RWPE2 (cell line): Measurements from ENCODE around the gene HTR1A.

Source experiments
- ATAC-seq: fragments of 200-7000 bp; cut with Tn5 transposase; 3 replicates; pipeline ENCODE4 v1.9.1; 2021; ENCODE audit warnings: low read depth
- DNase-seq: peaks from one replicate; pipeline ENCODE4 v3.0.0-alpha.2; 2020; ENCODE audit warnings: low spot score
- H3K27ac ChIP-seq: fragments of 450-650 bp; 2 replicates; pipeline ENCODE4 v1.5.1; 2017; ENCODE audit warnings: mild to moderate bottlenecking; ENCODE audit not compliant: poor library complexity, severe bottlenecking
- H3K27me3 ChIP-seq: fragments of 250-450 bp; sonication (Bioruptor Pico); 2 replicates; pipeline ENCODE4 v1.5.1; 2021; ENCODE audit warnings: mild to moderate bottlenecking, moderate library complexity; ENCODE audit not compliant: insufficient read depth, poor library complexity, severe bottlenecking
- H3K36me3 ChIP-seq: fragments of 250-450 bp; sonication (Bioruptor Pico); 2 replicates; pipeline ENCODE4 v1.5.1; 2020; ENCODE audit warnings: low read depth, mild to moderate bottlenecking, moderate library complexity
- H3K4me1 ChIP-seq: fragments of 250-450 bp; sonication (Bioruptor Pico); 2 replicates; pipeline ENCODE4 v1.5.1; 2021; ENCODE audit warnings: mild to moderate bottlenecking, moderate library complexity; ENCODE audit not compliant: insufficient read depth, poor library complexity, severe bottlenecking
- H3K4me3 ChIP-seq: fragments of 250-450 bp; sonication (Bioruptor Pico); 2 replicates; pipeline ENCODE4 v1.5.1; 2021; ENCODE audit warnings: mild to moderate bottlenecking, moderate library complexity; ENCODE audit not compliant: severe bottlenecking
- H3K9me3 ChIP-seq: fragments of 250-450 bp; sonication (Bioruptor Pico); 2 replicates; pipeline ENCODE4 v1.5.1; 2021; ENCODE audit warnings: mild to moderate bottlenecking, moderate library complexity; ENCODE audit not compliant: severe bottlenecking
- CTCF ChIP-seq: fragments of 450-650 bp; IDR thresholded peaks from one replicate; pipeline ENCODE4 v1.5.1; 2017; ENCODE audit warnings: mild to moderate bottlenecking, moderate library complexity; ENCODE audit not compliant: poor library complexity, severe bottlenecking

The HTR1A gene

GRCh38 chr5:63931836-63932235, 30.4 kb downstream of the HTR1A start:
- TF ChIP-seq CTCF: no peak
- no peak for ATAC-seq
- no peaks in the 10 kb centered on the region for H3K4me1 ChIP-seq
- H3K4me3 ChIP-seq: no peak overlapping the region
- H3K9me3 ChIP-seq: no peaks in the 10 kb centered on the region
- H3K36me3 ChIP-seq: no peaks in the 10 kb centered on the region
- no peak for DNase-seq
- H3K27me3 ChIP-seq: no peaks in the 10 kb centered on the region
- no peak overlapping the region for H3K27ac ChIP-seq

DNA sequence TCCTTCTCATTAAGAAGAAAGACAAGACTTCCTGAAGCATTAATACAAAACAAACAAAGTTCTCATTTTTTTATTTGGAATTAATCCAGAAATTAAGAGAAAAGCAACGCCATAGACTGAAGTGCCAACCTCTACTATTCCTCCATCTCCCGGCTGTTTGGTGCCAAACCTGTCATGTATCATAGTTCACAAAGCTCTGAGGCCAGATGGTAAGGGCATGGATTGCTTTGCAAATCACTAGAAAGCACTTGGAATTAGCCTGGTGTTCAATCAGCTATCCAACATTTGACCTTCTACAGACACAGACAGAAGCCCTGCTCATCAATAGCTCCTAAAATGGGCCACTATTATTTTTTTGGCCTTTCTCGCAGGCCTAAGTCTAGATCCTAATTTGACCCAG, 33.8 kb downstream of the HTR1A start:
- Histone ChIP-seq H3K4me3 (no peak overlapping the region), H3K9me3 (no peaks in the 10 kb centered on the region), H3K27me3 (no peaks in the 10 kb centered on the region), H3K36me3 (no peaks in the 10 kb centered on the region), H3K27ac (no peak overlapping the region), H3K4me1 (no peaks in the 10 kb centered on the region)
- no peak for TF ChIP-seq CTCF
- ATAC-seq (no peak), DNase-seq (no peak)

DNA sequence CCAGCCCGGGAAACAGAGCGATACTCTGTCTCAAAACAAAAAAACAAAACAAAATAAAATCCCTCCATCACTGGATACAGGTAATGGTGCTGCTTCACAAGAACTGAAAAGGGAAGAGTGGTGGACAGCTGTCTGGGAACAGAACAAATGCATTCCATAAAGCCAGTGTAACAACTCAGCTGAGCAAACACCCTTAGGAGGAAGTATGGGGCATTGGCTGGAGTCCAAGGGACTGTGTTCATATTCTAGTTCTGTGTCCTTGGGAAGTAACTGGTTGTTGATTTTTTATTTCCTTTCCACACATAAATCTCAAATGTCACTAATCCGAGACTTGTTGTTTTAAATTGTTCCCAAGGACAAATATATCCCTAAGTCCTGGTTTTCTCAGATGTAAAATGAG, 38.3 kb downstream of the HTR1A start:
- Histone ChIP-seq H3K27ac (no peak overlapping the region), H3K27me3 (peaks cover 9% of the 10 kb centered on the region), H3K9me3 (no peaks in the 10 kb centered on the region), H3K36me3 (no peaks in the 10 kb centered on the region), H3K4me1 (no peaks in the 10 kb centered on the region), H3K4me3 (no peak overlapping the region)
- DNase-seq: no peak
- ATAC-seq: peak; percentile 90
- no peak for TF ChIP-seq CTCF

GRCh38 chr5:63919763-63920478, 42.3 kb downstream of the HTR1A start:
- no peaks in the 10 kb centered on the region for H3K36me3 ChIP-seq
- no peak for DNase-seq

More at GRCh38 chr5:63919763-63920478, 42.3 kb downstream of the HTR1A start:
- H3K27ac ChIP-seq: no peak overlapping the region
- H3K27me3 ChIP-seq: peaks cover 9% of the 10 kb centered on the region
- TF ChIP-seq CTCF: no peak
- no peak for ATAC-seq
- H3K9me3 ChIP-seq: no peaks in the 10 kb centered on the region
- H3K4me1 ChIP-seq: no peaks in the 10 kb centered on the region
- H3K4me3 ChIP-seq: no peak overlapping the region
